Loucy (cell line): ENCODE measurements around the gene DAGLB.

ENCODE experiments used
- CTCF ChIP-seq: fragments of 200-600 bp; sonication (generic); conservative IDR thresholded peaks from 2 replicates; pipeline ENCODE4 v1.5.1; 2014; ENCODE audit warnings: mild to moderate bottlenecking, antibody characterized with exemption, low read length
- EZH2phosphoT487 ChIP-seq: fragments of 200-600 bp; IDR thresholded peaks from 2 replicates; pipeline ENCODE4 v1.6.1; 2018; ENCODE audit warnings: antibody characterized with exemption, mild to moderate bottlenecking, moderate library complexity, borderline replicate concordance

DNA sequence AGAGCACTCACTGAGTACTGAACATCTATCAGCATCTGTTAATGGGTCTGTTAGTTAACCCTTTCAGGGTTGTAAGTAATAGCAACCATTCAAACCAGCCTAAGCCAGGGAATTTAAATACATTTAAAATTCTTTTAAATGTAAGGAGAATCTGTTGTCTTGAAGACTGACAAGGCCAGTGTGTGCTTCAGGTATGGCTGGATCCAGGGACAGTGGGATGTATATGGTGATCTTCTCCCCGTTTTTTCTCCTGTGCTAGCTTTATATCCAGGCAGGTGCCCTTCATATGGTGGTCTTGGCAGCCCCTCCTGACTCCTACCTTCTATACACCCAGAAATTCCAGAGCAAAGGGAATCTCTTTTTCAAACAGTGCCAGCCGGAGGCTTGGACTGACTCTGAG lies 46.6 kb upstream of the DAGLB start:
- TF ChIP-seq CTCF = no peak
- no peak for TF ChIP-seq EZH2phosphoT487
